Upper lobe of right lung (tissue), 1 donor: ENCODE results near the gene ZNF614. TPM values are rescaled to one million over a fixed set of nuclear protein-coding genes. Genes with fewer than 3 reads are reported as not detected.

Source experiments
- ATAC-seq: fragments of 200-7000 bp; cut with Tn5 transposase; one replicate; pipeline ENCODE4 v1.9.1; 2020; ENCODE audit warnings: mild to moderate bottlenecking, moderate library complexity
- DNase-seq: peaks from one replicate; pipeline ENCODE4 v3.0.0-alpha.2; 2020
- H3K27ac ChIP-seq: fragments of 200-600 bp; one replicate; pipeline ENCODE4 v1.8.0; 2022
- H3K27me3 ChIP-seq: fragments of 200-600 bp; one replicate; pipeline ENCODE4 v1.8.0; 2022; ENCODE audit warnings: mild to moderate bottlenecking
- H3K36me3 ChIP-seq: fragments of 200-600 bp; one replicate; pipeline ENCODE4 v1.8.0; 2022
- H3K4me1 ChIP-seq: fragments of 200-600 bp; one replicate; pipeline ENCODE4 v1.8.0; 2022
- H3K4me3 ChIP-seq: fragments of 200-600 bp; one replicate; pipeline ENCODE4 v1.8.0; 2022; ENCODE audit warnings: mild to moderate bottlenecking
- H3K9me3 ChIP-seq: fragments of 200-600 bp; one replicate; pipeline ENCODE4 v1.8.0; 2022
- intact Hi-C: fragments of 100-400 bp; cut with DNase I; formaldehyde crosslinking; loops from one replicate; pipeline ENCODE4 v1.11.0; 2022
- total RNA-seq: library from RNA; stranded (reverse); fragmentation: NEBNext Ultra II Directional; extraction: Animal tissue kit (Norgen Biotek cat#: 25700); gene quantifications from one replicate; pipeline ENCODE4 v1.2.1, GENCODE V29; 2021
- TF ChIP-seq, protein P1 (sequence below): fragments of 200-600 bp; IDR thresholded peaks from one replicate; pipeline ENCODE4 v1.8.0; 2022; ENCODE audit warnings: antibody characterized with exemption
- donor health status: DM: no; HTN: yes; CAD: no; lungs with severe emphysema.

The ZNF614 gene
- total RNA-seq, 1 donor from 2014 or later: 7.6 TPM

DNA sequence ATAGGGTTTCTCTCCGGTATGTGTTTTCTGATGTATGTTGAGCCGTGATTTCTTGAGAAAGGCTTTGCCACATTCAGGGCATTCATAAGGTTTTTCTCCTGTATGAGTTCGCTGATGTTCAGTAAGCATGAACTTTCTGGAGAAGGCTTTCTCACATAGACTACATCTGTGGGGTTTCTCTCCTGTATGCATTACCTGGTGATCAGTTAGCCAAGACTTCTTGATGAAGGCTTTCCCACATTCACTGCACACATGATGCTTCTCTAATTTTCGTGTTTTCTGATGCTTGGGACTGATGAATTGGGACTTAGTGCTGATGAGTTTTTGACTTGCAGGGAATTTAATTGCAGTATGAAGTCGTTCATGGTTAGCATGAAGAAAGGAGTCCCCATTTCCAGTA is 62.6 kb downstream of the ZNF614 start:
- no peak for ATAC-seq
- H3K9me3 ChIP-seq: peaks cover 88% of the 10 kb centered on the region
- no peak overlapping the region for H3K27ac ChIP-seq
- TF ChIP-seq, protein P1, sequence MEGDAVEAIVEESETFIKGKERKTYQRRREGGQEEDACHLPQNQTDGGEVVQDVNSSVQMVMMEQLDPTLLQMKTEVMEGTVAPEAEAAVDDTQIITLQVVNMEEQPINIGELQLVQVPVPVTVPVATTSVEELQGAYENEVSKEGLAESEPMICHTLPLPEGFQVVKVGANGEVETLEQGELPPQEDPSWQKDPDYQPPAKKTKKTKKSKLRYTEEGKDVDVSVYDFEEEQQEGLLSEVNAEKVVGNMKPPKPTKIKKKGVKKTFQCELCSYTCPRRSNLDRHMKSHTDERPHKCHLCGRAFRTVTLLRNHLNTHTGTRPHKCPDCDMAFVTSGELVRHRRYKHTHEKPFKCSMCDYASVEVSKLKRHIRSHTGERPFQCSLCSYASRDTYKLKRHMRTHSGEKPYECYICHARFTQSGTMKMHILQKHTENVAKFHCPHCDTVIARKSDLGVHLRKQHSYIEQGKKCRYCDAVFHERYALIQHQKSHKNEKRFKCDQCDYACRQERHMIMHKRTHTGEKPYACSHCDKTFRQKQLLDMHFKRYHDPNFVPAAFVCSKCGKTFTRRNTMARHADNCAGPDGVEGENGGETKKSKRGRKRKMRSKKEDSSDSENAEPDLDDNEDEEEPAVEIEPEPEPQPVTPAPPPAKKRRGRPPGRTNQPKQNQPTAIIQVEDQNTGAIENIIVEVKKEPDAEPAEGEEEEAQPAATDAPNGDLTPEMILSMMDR: no peak
- no peaks in the 10 kb centered on the region for H3K27me3 ChIP-seq
- H3K4me1 ChIP-seq: no peaks in the 10 kb centered on the region
- peaks cover 47% of the 10 kb centered on the region for H3K36me3 ChIP-seq
- no peak overlapping the region for H3K4me3 ChIP-seq
- no peak for DNase-seq
- intact Hi-C loops: no loop called here

Other genes with a start within 250 kb of the ZNF614 start
- 41.0 TPM for gene FPR3, start 233.2 kb downstream of the ZNF614 start, total RNA-seq
- 9.4 TPM for gene ZNF577, start 140.4 kb downstream of the ZNF614 start, total RNA-seq
- gene ZNF649, start 123.4 kb downstream of the ZNF614 start, total RNA-seq: 11.1 TPM
- gene ZNF613, start 100.9 kb downstream of the ZNF614 start, total RNA-seq: 5.8 TPM
- 13.0 TPM for gene ZNF350, start 41.5 kb downstream of the ZNF614 start, total RNA-seq
- gene ZNF615, start 20.2 kb downstream of the ZNF614 start, total RNA-seq: 14.4 TPM
- 14.3 TPM for gene ZNF432, start 20.5 kb upstream of the ZNF614 start, total RNA-seq
- 27.0 TPM for gene ZNF841, start 67.4 kb upstream of the ZNF614 start, total RNA-seq
- 9.5 TPM for gene ZNF616, start 111.6 kb upstream of the ZNF614 start, total RNA-seq
- 20.7 TPM for gene ZNF836, start 143.2 kb upstream of the ZNF614 start, total RNA-seq
- 160 TPM for gene PPP2R1A, start 161.7 kb upstream of the ZNF614 start, total RNA-seq
- gene ZNF766, start 241.2 kb upstream of the ZNF614 start, total RNA-seq: 17.5 TPM